HS-5 (cell line): ENCODE measurements around the gene RETREG1.
A peak's percentile ranks its signal among the peaks of the same experiment; 100 is the strongest.
"Not testable (repeated sequence)": the region's sequence is repeated elsewhere in the genome, so short reads cannot be mapped to it uniquely, and the experiment has no call there.

ENCODE experiments used
- DNase-seq: peaks from one replicate; pipeline ENCODE4 v3.0.0-alpha.2; 2012; ENCODE audit warnings: low read depth

Gene RETREG1

DNA sequence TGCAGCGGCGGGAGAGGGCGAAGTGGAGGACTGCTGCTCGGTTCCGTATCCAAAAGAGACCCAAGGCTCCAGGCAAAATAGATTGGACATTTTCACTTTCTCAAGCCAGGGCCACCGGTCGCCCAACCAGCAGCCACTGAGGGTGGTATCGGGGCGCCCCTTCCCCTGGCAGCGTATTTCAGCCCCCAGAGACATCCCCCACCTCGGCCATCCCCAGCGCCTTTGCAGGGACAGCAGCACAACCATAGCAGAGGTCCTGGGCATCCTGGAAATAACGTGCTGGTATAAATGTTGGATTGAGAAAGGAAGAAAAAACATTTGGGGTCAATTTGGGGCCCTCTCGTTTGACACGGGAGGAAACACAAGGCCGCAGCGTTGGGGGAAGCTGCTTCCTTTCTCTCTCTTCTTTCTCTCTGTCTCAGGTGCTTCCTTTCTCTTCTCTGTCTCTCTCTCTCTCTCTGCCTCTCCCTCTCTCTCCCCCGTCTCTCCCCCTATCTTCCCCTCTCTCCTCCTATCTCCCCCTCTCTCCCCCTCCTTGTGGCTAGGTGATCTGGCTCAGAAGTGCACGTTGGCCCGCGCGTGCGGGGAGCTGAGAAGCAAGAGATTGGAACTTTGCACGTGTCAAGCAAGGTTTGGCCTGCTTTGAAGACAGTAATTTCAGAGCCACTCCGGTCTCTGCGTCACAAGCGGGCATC, 624 bp upstream of the RETREG1 start:
- no peak for DNase-seq

DNA sequence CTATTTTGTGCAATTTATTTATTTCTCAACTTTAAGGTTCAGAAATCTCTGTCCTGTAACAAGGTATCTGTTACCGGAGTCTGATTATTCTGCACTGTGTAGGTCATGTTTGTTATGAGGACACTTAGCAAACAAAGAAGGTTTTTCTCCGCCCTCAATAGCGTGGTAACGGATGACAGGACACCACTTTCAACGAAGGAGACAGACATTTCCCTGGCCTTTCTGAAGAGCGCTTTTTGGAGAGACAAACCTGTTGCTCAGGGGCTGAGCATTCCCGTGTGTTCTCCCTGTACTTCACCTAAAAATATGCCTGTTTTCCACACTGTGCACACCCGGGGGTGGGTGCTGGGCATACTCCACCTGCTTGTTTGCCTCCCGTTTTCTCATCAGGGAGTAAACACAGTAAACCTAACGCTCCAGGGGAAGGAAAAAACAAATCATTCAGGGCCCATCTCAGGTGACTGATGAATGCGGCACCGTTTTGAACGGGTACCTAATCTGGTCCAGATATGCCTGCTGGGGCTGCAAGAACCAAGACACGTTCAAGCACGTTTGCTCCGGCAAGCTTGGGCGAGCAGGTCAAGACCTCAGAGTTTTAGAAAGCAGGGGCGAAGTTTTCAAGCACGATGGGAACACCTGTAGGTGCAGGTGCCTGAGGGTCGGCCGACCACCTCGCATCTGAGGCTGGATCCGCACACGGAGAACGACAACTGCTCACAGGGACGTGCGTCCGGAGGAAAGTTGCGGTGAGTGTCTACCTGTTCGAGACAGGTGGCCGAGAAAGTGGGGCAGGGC, 859 bp downstream of the RETREG1 start:
- no peak for DNase-seq

DNA sequence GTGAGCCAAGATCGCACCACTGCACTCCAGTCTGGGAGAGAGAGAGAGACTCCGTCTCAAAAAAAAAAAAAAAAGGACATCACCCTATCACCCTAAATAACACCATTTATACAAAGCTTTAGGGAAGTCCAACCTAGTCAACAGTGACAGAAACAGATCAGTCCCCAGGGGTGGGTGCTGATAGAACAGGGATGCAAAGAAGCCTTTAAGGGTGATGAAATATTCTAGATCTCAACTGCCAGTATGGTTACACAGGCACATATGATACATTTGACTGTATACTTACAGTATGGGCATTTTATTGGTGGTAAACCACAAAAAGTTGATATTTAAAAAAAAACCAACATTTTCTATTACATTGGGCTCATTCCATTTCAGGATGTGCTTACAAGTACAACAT, 4.8 kb downstream of the RETREG1 start:
- DNase-seq: no peak

DNA sequence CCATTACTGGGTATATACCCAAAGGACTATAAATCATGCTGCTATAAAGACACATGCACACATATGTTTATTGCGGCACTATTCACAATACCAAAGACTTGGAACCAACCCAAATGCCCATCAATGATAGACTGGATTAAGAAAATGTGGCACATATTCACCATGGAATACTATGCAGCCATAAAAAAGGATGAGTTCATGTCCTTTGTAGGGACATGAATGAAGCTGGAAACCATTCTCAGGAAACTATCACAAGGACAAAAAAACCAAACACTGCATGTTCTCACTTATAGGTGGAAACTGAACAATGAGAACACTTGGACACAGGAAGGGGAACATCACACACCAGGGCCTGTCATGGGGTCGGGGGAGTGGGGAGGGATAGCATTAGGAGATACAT, 5.9 kb downstream of the RETREG1 start:
- not testable (repeated sequence) for DNase-seq

DNA sequence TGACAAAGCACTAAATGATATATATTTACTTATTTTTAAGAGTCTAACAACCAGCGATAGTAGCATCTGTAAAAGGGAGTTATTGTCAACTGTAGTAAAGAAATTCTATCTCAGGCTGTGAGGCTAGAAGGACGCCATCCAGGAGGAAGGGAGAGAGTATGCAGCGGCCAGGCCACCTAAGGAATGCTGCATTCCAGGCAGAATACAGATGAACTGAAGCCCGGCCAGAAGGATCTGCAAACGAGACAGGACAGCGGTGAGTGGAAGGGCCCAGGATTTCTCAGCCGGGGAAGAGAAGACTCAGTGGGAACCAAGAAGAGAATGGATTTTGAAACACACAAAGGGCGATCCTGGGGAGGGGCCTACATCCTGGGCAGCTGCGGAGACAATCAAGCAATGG, 7.4 kb downstream of the RETREG1 start:
- DNase-seq: no peak

DNA sequence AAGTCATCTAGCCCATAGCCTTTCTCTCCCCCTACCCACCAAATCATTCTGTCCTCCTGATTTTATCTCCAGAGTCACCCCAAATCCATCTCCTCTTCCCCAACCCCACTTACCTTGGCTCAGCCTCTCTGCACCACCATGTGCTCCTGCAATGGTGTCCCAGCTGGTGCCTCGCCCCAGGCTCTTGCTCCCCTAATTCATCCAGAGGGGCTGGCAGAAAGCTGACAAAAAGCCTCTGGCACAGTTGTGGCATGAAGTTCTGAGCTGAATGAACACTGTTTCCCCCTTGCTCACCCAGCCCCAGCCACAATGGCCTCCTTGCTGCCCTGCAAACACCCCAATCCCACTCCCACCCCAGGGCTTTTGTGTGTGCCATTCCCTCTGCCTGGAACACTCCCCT, 10.2 kb downstream of the RETREG1 start:
- DNase-seq: no peak

DNA sequence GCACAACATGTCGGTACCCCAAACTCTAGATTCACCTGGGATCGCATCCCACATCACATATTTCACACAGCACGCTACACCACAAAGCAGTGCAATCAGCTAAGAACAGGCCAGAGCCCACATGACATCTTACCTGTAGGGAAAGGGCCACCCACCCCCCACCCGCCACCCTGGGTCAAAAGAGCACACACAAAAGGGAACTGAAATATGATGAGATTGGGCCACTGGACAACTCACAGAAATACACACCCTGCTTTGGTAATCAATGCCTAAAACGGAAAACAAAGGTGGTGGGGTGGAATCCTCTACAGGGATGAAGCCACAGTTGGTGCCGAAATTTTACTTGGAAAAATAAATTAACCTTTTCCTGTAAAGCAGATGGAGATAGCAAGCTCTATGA, 13.1 kb downstream of the RETREG1 start:
- no peak for DNase-seq

DNA sequence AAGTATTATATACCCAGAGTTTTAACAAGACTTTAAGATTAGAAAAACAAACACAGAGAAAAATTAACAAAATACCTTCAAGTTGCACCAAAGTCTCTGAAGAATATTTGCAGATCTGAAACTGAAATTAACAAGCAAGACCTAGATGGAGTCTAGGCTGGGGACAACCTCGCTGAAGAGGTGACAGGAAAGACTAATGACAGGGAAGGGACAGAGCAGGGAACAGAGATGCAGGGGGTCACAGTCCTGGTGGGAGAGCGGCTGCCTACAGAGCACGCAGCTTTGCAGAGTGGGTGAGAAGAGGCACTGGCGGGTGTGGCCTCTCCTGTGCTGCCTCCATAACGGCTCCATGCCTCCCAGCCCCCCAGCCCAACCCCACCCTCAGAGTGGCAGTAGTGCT, 13.5 kb downstream of the RETREG1 start:
- no peak for DNase-seq

DNA sequence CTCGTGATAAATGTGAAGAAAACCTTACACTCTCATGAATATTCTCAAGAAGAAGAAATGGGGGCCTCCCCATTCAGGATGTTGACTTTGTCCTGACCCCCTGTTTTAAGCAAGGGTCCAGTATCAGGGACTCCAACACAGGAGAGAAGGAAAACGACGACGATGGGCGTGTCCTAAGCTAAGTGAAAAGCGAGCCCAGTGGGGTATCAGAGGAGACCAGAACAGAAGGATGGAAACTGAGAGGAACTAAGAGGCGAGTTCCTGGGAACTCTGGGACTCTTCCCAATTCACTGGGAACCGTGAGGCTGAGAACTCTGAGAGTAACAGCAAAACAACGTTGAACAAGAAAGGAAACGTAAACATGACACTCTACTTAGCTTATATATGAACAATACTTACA, 14.6 kb downstream of the RETREG1 start:
- DNase-seq: no peak

DNA sequence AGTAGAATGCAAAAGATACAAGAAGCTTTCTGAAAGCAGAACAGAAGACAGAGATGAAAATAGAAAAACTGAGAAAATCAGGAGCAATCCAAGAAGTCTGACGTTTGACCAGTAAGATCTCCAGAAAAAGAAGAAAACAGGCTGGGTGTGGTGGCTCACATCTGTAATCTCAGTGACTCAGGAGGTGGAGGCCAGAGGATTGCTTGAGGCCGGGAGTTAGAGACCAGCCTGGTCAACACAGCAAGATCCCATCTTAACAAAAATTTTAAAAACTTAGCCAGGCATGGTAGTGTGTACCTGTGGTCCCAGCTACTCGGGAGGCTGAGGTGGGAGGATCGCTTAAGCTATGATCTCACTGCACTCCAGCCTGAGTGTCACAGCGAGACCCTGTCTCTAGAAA, 15.9 kb downstream of the RETREG1 start:
- DNase-seq: no peak

DNA sequence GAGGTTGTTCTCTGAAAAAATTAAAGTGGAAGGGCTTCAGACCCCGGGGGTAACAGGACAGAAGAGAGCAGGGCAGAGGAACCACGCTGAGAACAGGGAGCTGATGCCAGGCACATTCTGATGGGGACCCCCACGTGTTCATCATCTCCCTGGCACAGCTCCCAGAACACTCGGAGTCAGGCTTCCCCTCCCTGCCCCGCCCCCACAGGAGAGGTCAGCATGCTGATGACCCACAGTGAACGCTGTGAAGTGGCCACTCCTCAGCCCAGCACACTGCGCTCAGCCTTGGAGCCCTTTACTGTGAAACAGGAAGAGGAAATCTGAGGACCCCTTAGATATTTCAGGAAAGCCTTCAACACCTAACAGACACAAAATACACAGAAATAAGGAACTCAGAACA, 16.4 kb downstream of the RETREG1 start:
- DNase-seq: no peak

DNA sequence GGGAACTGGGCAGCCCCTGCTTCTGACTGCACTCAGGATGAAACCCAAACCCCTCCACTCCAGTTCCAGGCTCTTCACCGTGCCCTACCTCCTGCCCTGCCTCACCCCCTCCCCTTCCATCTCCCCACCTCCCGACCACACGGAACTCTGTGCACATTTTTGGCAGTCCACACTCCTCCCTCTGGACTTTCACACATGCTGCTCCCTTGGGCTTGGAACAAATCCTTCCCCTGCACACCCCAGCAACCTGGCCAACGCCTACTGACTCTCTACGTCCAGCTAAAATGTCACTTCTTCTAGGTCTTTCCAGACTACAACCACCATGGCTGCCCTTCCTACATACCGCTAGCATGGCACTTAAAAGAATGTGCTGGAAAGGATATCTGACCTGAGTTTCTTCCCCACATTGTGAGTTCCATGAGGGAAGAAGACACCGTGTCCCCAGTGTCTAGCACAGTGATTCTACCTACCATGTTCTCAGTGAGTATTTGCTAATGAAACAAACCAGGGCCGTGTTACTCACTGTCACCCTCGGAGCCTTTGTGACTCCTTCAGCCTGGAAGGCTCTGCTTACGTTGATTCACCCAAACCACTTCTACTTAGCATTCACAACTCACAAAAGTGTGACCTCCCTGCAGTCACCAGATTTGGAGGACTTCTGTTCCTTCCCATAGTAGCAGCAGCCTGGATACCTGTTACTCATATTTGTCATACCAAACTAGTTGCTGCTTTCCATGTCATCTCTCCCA, 18.7 kb downstream of the RETREG1 start:
- DNase-seq: no peak

DNA sequence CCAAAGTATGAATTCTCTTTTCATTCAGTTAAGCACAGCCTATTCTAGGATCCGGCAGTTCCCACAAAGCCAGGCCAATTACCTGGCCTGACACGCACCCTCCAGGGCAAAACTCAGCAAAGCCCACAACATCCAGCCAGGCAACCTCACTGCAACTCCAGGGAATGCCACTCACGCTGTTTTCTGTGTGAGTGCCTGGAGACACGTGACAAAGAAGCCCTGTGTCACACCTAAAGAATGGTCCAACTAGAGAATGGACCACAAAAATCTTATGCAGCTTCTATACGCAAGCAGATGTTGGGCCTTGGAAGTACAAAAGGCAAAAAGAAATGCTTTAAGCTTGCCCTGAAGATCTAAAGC, 20.2 kb downstream of the RETREG1 start:
- no peak for DNase-seq

DNA sequence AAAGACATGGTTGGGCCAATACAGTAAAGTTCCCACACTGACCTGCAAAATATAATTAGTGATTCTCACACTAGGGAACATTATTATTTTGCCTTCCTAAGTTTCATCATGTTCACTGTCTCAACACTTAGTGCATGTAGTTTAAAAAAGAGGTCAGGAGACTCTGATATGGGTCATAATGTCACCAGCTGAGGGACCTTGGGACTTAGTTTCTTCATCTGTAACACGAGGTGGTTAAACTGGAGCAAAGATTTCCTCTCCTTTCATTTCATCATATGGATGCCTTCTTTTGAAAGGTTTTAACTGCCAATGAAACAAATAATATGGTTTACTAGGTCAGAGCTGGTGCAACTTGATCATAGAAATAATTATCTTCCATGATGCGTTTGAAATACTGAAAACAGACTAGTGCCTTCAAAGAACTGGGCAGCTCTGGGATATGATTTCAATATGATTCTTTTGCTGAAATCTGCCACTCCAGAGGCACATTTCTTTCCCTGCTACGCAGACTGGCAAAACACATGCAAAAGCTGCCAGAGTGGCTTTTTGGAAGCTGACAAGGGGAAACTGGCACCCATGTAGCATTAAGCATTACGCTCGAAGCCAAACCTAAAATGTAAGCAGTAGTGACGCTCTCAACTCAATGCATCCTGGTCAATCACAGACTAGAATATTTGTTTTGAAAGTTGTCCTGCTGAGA, 20.8 kb downstream of the RETREG1 start:
- DNase-seq: no peak

DNA sequence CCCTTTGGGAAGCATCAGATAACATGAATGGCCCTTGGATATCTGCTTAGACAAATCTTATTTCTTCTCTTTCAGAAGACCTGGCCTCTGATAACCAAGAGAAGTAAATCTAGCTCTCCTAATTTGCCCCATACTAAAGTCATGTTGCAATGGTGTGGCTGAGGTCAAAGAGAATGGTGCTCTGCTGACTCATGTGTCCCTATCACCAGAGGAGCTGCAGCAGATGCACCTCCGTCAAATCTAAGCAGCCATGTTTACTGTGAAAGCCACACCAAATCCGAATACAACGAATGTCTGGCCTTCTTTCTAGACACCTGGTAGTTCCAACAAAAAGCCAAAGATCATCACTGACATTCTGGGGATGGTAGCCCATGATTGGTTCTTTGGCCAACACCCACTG, 23.2 kb downstream of the RETREG1 start:
- no peak for DNase-seq

DNA sequence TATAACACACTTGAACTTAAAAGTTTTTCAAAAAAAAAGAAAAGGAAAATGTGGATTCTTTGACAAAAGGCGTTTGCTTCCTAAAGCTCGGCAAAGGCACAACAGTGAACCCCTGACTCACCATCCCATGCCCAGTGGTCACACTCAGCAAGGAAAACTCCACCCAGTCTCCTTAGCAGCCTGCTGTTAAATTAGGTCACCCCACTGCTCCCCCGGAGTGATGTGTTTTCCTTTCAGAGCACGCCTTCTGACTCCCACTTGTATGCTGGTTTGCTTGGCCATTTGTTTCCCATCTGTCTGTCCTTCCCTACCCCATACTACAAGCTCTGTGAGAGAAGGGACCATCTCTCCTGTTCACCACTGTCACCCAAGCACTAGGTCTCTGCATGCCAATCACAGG, 23.8 kb downstream of the RETREG1 start:
- DNase-seq: peak; percentile 73

DNA sequence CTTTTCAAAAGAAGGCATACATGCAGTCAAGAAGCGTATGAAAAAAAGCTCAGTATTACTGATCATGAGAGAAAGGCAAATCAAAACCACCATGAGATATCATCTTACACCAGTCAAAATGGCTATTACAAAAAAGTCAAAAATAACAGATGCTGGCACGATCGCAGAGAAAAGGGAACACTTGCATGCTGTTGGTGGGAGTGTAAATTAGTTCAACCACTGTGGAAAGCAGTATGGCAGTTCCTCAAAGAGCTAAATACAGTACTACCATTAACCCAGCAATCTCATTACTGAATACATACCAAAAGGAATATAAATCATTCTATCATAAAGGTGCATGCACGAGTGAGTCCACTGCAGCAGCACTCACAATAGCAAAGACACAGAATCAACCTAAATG, 24.5 kb downstream of the RETREG1 start:
- DNase-seq: no peak

DNA sequence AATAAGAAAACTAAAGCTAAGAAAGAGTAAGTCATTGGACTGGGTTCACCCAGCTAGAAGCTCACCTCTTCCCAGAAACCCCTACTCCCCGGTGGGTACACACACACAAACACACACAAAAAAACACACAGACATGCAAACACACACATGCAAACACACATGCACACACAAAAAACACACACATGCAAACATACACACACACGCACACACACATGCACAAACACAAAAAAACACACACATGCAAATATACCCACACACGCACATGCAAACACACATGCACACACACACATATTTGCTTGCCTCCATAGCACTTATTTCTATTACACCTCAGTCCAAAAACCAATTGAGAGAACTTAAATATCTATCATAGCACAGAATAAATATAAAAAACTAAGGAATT, 26.1 kb downstream of the RETREG1 start:
- no peak for DNase-seq

DNA sequence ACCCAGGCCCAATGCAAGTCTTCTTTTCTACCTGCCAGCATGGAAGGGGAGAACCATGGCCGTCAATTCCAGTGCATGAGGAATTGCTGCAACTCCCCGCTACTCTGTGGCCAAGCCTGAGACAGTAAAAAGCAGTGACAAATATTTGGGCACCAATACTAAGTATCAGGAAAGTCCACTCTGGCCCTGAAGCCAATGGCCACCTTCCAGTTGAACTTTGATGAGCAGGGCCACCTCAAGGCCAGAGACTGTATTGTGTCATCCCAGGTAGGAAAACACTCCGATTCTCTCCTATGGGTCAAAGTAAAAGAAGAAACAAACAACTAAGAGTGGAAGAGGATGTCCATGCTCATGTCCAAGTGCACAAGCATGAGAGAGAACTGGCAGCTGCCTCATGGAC, 27.1 kb downstream of the RETREG1 start:
- DNase-seq: no peak

DNA sequence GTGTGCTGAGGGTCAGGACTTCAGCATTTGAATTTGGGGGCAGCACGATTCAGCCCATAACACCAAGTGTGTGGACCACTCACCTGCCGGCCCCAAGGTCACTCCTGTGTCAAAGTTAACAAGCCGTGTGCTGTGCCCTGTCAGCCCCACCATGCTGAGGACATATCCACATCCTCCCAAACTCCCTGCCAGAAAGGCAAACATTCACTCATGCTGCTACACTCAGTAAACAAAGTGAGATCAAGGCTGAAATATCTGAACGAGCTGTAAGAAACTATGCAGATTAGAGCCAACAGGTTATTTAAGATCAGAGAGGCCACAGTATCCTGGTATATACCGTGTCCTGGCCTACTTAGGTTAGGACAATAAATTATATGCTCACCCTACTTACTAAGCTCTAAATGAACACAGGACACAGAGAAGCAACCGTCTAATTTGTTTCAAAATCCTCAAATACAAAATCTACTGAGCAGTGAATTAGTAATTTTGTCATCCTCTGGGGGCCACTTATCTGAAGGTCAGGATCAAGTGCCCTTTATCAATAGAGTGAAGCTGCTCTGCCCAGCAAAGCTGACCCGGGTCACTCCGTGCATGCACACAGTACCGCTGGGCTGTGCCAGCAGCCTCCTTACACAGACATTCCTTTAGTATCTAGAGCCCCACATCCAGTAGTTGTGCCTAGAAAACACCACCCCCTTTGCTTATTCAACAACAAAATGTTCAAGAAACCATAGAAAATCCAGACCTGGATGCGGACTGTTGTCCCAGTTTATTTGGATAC, 28.2 kb downstream of the RETREG1 start:
- no peak for DNase-seq

DNA sequence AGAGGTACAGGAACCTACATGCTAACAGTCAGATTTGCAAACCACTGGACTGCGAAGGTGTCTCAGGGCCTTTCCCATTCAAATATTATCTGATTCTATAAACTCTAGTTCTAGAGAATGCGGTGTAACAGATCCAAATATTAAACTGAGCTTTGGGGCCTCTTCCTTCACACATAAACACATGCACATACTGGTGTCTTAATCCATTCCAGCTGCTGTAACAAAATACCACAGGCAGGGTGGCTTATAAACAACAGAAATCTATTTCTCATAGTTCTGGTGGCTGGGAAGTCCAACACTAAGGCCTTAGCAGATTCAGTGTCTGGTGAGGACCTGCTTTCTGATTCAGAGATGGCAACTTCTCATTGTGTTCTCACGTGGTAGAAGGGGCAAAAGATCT, 30.2 kb downstream of the RETREG1 start:
- no peak for DNase-seq
